ENCODE results near the gene MTMR3.

Gene MTMR3

DNA sequence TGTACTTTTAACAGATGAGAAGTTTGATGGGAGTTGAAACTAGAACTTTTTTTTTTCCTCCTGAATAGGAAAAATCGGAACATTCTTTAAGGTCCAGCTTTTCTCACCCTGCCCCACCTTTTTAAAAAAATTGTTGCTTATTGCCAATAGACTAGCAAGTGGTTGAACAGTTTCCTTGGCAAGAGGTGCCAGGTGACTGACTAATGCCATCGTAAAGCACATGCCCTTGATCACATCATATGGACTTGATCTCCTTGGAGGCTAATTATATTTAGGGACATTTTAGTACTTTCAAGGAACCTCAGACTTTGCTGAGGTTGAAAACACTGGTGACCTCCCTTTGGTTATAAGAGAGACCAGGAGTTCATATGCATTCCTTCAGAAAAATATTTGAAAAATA is 57.6 kb downstream of the MTMR3 start:
- ChIA-PET POLR2A (no interaction called here), CTCF (no interaction called here)
- DNase-seq (ENCODE audit: low read depth, low spot score), result no peak
- TF ChIP-seq, protein P1, sequence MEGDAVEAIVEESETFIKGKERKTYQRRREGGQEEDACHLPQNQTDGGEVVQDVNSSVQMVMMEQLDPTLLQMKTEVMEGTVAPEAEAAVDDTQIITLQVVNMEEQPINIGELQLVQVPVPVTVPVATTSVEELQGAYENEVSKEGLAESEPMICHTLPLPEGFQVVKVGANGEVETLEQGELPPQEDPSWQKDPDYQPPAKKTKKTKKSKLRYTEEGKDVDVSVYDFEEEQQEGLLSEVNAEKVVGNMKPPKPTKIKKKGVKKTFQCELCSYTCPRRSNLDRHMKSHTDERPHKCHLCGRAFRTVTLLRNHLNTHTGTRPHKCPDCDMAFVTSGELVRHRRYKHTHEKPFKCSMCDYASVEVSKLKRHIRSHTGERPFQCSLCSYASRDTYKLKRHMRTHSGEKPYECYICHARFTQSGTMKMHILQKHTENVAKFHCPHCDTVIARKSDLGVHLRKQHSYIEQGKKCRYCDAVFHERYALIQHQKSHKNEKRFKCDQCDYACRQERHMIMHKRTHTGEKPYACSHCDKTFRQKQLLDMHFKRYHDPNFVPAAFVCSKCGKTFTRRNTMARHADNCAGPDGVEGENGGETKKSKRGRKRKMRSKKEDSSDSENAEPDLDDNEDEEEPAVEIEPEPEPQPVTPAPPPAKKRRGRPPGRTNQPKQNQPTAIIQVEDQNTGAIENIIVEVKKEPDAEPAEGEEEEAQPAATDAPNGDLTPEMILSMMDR (IDR thresholded peaks at IDR 0.05; ENCODE audit: insufficient read depth, low read length, missing control alignments), result no peak
- H3K4me3 ChIP-seq (ENCODE audit: low read depth, low read length), result no peak overlapping the region

DNA sequence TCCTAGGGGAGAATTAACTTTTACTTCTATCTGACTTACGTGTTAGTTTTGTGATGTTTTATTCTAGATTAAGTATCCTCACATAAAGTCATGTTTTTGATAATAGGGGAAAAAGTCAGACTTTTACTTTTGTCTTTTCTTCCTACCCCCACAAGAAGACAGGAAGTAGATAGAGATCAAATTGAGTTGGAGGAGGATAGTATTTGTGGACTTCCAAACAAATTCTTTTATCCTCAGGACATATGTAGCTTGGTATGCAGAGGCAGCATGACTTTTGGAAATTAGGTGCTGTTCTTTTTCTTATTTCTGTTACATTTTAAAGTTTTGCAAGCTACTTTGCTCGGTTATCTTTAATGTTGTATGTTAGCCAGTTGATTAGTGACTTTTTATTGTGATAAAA is 61.4 kb downstream of the MTMR3 start:
- no peak for DNase-seq (ENCODE audit: low read depth, low spot score)
- CTCF ChIA-PET, result interaction anchor here (1.2 to 1.6 kb wide), 2 partner anchors 10 to 61 kb away, joined by 6 to 7 read pairs; no protein-coding TSS in a partner anchor

DNA sequence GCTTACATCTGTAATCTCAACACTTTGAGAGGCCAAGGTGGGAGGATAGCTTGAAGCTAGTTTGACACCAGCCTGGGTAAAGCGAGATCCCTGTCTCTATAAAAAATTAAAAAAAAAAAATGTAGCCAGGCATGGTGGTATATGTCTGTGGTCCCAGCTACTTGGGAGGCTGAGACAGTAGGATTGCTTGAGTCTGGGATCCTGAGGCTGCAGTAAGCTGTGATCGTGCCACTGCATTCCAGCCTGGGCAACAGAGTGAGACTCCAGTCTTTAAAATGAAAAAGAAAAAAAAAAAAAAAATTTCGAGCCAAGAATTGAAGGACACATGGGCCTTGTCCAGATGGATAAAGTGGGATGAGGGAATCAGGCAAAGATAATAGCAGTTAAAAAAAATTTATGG is 62.5 kb downstream of the MTMR3 start:
- POLR2A ChIA-PET, result no interaction called here
- CTCF ChIA-PET, result interaction anchor here (1.6 kb wide), 1 partner anchor 60 kb away, joined by 7 read pairs; no protein-coding TSS in a partner anchor
- TF ChIP-seq, protein P1 (IDR thresholded peaks at IDR 0.05; ENCODE audit: insufficient read depth, low read length, missing control alignments), result no peak
- no peak overlapping the region for H3K4me3 ChIP-seq (ENCODE audit: low read depth, low read length)
- DNase-seq (ENCODE audit: low read depth, low spot score), result no peak

More for the DNA sequence above, 61.4 kb downstream of the MTMR3 start:
- H3K4me3 ChIP-seq (ENCODE audit: low read depth, low read length), result no peak overlapping the region
- TF ChIP-seq, protein P1 (IDR thresholded peaks at IDR 0.05; ENCODE audit: insufficient read depth, low read length, missing control alignments), result no peak
- POLR2A ChIA-PET, result no interaction called here

DNA sequence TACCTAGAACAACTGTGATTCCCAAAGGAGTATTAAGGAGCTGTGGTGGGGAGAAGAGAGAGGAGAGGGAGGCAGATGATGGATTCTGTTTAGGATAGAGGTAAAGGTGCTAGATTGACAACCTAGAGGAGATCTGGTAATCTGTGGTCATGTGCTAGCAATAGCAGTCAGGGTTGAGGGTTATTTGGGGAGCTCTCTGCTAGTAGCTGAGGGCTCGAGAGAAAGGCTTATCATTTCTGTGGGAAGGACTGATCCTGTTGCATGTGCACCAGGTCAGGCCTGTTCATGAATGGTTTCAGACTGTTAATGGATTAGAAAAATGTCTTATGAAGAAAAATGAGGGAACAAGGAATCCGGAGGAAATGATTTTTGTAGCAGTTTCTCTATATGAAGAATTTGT is 63.2 kb downstream of the MTMR3 start:
- no peak overlapping the region for H3K4me3 ChIP-seq (ENCODE audit: low read depth, low read length)
- ChIA-PET CTCF (no interaction called here), POLR2A (no interaction called here)
- TF ChIP-seq, protein P1 (IDR thresholded peaks at IDR 0.05; ENCODE audit: insufficient read depth, low read length, missing control alignments), result no peak
- DNase-seq (ENCODE audit: low read depth, low spot score), result no peak

DNA sequence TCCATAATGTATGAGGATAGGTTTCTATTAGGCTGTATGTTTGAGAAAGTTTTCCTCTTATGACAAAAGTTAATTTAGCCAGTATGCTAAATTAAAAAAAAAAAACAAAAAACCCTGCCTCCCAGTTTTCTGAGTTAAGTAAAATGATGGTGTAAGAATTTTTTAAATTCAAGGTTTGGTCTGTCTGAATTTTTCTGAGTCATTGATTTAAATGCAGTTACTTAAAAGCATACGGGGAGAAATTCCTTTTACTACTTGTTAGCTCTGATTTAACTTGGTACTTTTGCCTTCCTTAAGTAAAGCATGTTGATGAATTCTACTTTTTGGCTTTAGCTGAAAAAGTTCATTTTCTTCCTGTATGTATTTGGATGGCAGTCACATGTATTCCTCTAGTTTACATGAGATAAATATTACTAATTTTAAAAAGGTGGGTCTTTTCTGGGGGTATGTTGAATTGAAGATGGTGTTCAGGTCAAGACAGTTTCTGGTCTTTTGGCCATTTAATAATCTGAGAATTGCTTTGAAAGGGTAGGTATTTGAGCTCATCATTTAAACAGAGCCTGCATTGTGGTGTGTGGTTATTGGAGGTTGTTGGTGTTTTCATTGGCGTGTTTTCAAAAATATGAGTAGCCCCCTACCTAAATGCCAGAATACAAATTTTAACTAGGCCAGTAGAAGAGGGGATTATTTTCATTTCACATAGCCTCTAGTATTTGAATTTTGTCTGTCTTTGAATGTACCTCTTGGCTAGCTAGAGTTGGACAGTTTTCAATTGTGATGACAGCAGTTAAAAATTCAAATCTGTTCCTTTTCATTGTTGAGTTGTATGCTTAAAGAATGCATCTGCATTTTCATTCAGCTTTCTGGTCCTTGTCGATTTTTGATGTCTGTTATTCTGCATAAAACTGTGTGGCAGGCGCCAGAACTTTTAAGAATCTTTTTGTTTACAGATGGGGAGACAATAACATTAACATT is 64.7 kb downstream of the MTMR3 start:
- CTCF ChIA-PET, result interaction anchor here (0.5 to 1.1 kb wide), 3 partner anchors 32 to 57 kb away, joined by 3 to 4 read pairs (median 3); no protein-coding TSS in a partner anchor
- TF ChIP-seq, protein P1 (IDR thresholded peaks at IDR 0.05; ENCODE audit: insufficient read depth, low read length, missing control alignments), result no peak
- no peak overlapping the region for H3K4me3 ChIP-seq (ENCODE audit: low read depth, low read length)
- no peak for DNase-seq (ENCODE audit: low read depth, low spot score)
- POLR2A ChIA-PET, result no interaction called here

DNA sequence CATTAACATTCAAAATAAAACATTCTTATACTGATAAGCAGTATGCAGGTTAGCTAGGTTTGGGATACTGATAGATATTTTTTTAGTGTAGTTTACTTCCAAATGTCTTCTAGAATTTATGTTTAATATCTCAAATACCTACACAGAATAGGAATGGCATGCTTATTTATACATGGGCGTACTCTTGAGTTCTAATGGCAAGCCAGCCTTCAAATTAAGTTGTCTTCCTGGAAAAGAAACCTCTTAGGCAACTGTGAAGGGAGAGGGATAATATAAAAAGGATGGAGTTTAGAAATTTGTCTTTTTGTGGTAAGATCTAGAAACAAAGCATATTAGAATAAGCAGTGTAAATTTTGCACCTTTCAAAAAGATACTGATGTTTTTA is 65.4 kb downstream of the MTMR3 start:
- TF ChIP-seq, protein P1 (IDR thresholded peaks at IDR 0.05; ENCODE audit: insufficient read depth, low read length, missing control alignments), result no peak
- no peak for DNase-seq (ENCODE audit: low read depth, low spot score)
- ChIA-PET POLR2A (no interaction called here), CTCF (interaction anchor here (1.1 kb wide), 1 partner anchor 55 kb away, joined by 3 read pairs; no protein-coding TSS in a partner anchor)
- H3K4me3 ChIP-seq (ENCODE audit: low read depth, low read length), result no peak overlapping the region

Data from AG04449 (cell line).